K562 (cell line): ENCODE measurements around the gene SYNPO. TPM values are rescaled to one million over a fixed set of nuclear protein-coding genes. Genes with fewer than 3 reads are reported as not detected.

Source experiments
- ATAC-seq: fragments of 200-7000 bp; cut with Tn5 transposase; 3 replicates; pipeline ENCODE4 v1.9.1; 2020; ENCODE audit warnings: moderate library complexity
- BruUV-seq: library from RNA; stranded (reverse); fragments of 400-500 nt; replicated peaks from 2 replicates; lab custom pipeline; 2021; lab: Mats Ljungman, UMichigan
- CTCF ChIA-PET: fragments of 300-600 bp; formaldehyde crosslinking; extraction: SDS; loops from one replicate; lab custom pipeline; 2021; ENCODE audit warnings: low intra/inter-chr PET ratio; lab: Yijun Ruan, JAX
- POLR2A ChIA-PET: fragments of 300-600, 350-650 bp; sonication (Branson Sonifier 250); formaldehyde crosslinking; extraction: SDS; loops from one replicate; lab custom pipeline; 2021; ENCODE audit warnings: antibody characterized with exemption, inconsistent platforms; lab: Yijun Ruan, JAX
- DNase-seq, 4 experiments: peaks; one replicate each; pipeline versions ENCODE4 v3.0.0 to v3.0.0-alpha.2; 2011 to 2018; ENCODE audit warnings: low spot score in 3 of 4, mixed read lengths in 3 of 4; ENCODE audit errors: extremely low read depth in 1 of 4
- FAIRE-seq: peaks from 2 replicates; lab custom pipeline; 2011; peaks lifted over from hg19 to GRCh38; lab: Jason Lieb, UNC
- H2AFZ ChIP-seq: 2 replicates; pipeline ENCODE4 v1.6.0; 2011; ENCODE audit warnings: low read depth, low read length, control low read depth, inconsistent platforms
- H3K27ac ChIP-seq: fragments of 200-600 bp; 3 replicates; pipeline ENCODE4 v1.8.0; 2011; ENCODE audit warnings: low read depth, mild to moderate bottlenecking, control low read depth, inconsistent platforms, low read length, moderate library complexity, mixed read lengths; ENCODE audit errors: extremely low read depth
- H3K27me3 ChIP-seq, 2 experiments: fragments of 300-600 bp in 1 of 2; 2 replicates in 1 of 2; 3 replicates in 1 of 2; pipeline versions ENCODE4 v1.6.0 to v1.8.0; 2011; ENCODE audit warnings: inconsistent platforms in 2 of 2, low read length in 2 of 2, mild to moderate bottlenecking in 1 of 2, mixed read lengths in 1 of 2, moderate library complexity in 1 of 2; ENCODE audit not compliant: control insufficient read depth in 2 of 2, insufficient read depth in 2 of 2
- H3K36me3 ChIP-seq: fragments of 300-600 bp; 3 replicates; pipeline ENCODE4 v1.8.0; 2011; ENCODE audit warnings: mild to moderate bottlenecking, low read length, inconsistent platforms; ENCODE audit not compliant: control insufficient read depth, insufficient read depth
- H3K4me1 ChIP-seq, 2 experiments: fragments of 200-600 bp in 1 of 2; replicated peaks in 1 of 2; 2 replicates in 1 of 2; 3 replicates in 1 of 2; pipeline versions ENCODE4 v1.5.1 to v1.8.0; 2011; ENCODE audit warnings: inconsistent platforms in 2 of 2, low read length in 2 of 2, mild to moderate bottlenecking in 1 of 2, mixed read lengths in 1 of 2, moderate library complexity in 1 of 2; ENCODE audit not compliant: control insufficient read depth in 2 of 2, insufficient read depth in 2 of 2
- H3K4me2 ChIP-seq: 2 replicates; pipeline ENCODE4 v1.6.1; 2011; ENCODE audit warnings: low read length, control low read depth, inconsistent platforms, mixed read lengths; ENCODE audit not compliant: insufficient read depth
- H3K4me3 ChIP-seq: fragments of 200-600 bp; sonication (generic), shearing (Covaris generic); 2 replicates; pipeline ENCODE4 v1.5.1; 2016; ENCODE audit warnings: control low read depth, inconsistent platforms
- H3K79me2 ChIP-seq: fragments of 200-600 bp; 3 replicates; pipeline ENCODE4 v1.8.0; 2011; ENCODE audit warnings: low read length, inconsistent platforms; ENCODE audit not compliant: control insufficient read depth, insufficient read depth
- H3K9ac ChIP-seq, 2 experiments: 2 replicates each; pipeline versions ENCODE4 v1.6.0 to v1.6.1; 2011; ENCODE audit warnings: low read depth in 2 of 2, low read length in 2 of 2, control low read depth in 1 of 2, inconsistent platforms in 1 of 2, mild to moderate bottlenecking in 1 of 2, mixed read lengths in 1 of 2; ENCODE audit not compliant: insufficient read depth in 1 of 2
- H3K9me1 ChIP-seq: one replicate; pipeline ENCODE4 v1.6.0; 2011; ENCODE audit warnings: inconsistent platforms, mild to moderate bottlenecking, low read length, moderate library complexity; ENCODE audit not compliant: control insufficient read depth, insufficient read depth
- H3K9me3 ChIP-seq: replicated peaks from 2 replicates; pipeline ENCODE4 v1.5.1; 2011; ENCODE audit warnings: low read depth, low read length, inconsistent platforms; ENCODE audit not compliant: control insufficient read depth, insufficient read depth
- H4K20me1 ChIP-seq: replicated peaks from 2 replicates; pipeline ENCODE4 v1.6.1; 2011; ENCODE audit warnings: low read length, inconsistent platforms, mixed read lengths; ENCODE audit not compliant: control insufficient read depth, insufficient read depth
- ATF7 ChIP-seq: fragments of 450-650 bp; IDR thresholded peaks from 2 replicates; pipeline ENCODE4 v1.7.1; 2014; ENCODE audit warnings: mild to moderate bottlenecking, moderate library complexity
- CREM ChIP-seq: IDR thresholded peaks from 2 replicates; pipeline ENCODE4 v1.6.1; 2014; ENCODE audit warnings: antibody characterized with exemption, low read depth
- FOXP4 ChIP-seq: sonication (generic); formaldehyde crosslinking; IDR thresholded peaks from 2 replicates; pipeline ENCODE4 v1.8.0; 2022; ENCODE audit warnings: mild to moderate bottlenecking, missing genetic modification reagents, borderline replicate concordance
- GTF2F1 ChIP-seq: IDR thresholded peaks from 2 replicates; pipeline ENCODE4 v1.6.1; 2011; ENCODE audit warnings: low read depth, low read length, improper control_type of control experiment
- ILF3 ChIP-seq: fragments of 450-650 bp; IDR thresholded peaks from 2 replicates; pipeline ENCODE4 v1.6.1; 2018; ENCODE audit warnings: antibody characterized with exemption, mild to moderate bottlenecking, moderate library complexity, borderline replicate concordance
- JUN ChIP-seq, 2 experiments: sonication (generic) in 1 of 2; formaldehyde crosslinking in 1 of 2; IDR thresholded peaks; 2 replicates each; pipeline versions ENCODE4 v1.6.1 to v1.8.0; 2012 to 2022; ENCODE audit warnings: borderline replicate concordance in 2 of 2, mild to moderate bottlenecking in 2 of 2, improper control_type of control experiment in 1 of 2, low read depth in 1 of 2, low read length in 1 of 2, missing genetic modification reagents in 1 of 2
- JUND ChIP-seq, 2 experiments: IDR thresholded peaks; 2 replicates in 1 of 2; 3 replicates in 1 of 2; pipeline ENCODE4 v1.6.1; 2011; ENCODE audit warnings: borderline replicate concordance in 2 of 2, low read depth in 2 of 2, low read length in 2 of 2, improper control_type of control experiment in 1 of 2, missing biosample characterization in 1 of 2, missing genetic modification characterization in 1 of 2, missing genetic modification reagents in 1 of 2
- KLF10 ChIP-seq: fragments of 250-450 bp; sonication (Bioruptor Pico); IDR thresholded peaks from 2 replicates; pipeline ENCODE4 v1.6.1; 2021; ENCODE audit warnings: matching md5 sums
- RCOR1 ChIP-seq, 2 experiments: IDR thresholded peaks; 2 replicates each; pipeline ENCODE4 v1.6.1; 2012; ENCODE audit warnings: low read depth in 2 of 2, low read length in 2 of 2, borderline replicate concordance in 1 of 2, improper control_type of control experiment in 1 of 2
- USF1 ChIP-seq: sonication (generic); formaldehyde crosslinking; IDR thresholded peaks from 2 replicates; pipeline ENCODE4 v1.9.0; 2022; ENCODE audit warnings: mild to moderate bottlenecking, missing genetic modification reagents
- ZBTB1 ChIP-seq: sonication (generic); formaldehyde crosslinking; IDR thresholded peaks from 2 replicates; pipeline ENCODE4 v1.8.1; 2023; ENCODE audit warnings: missing genetic modification reagents, low read depth, mild to moderate bottlenecking, borderline replicate concordance
- ZBTB7A ChIP-seq: IDR thresholded peaks from 2 replicates; pipeline ENCODE4 v1.6.1; 2011; ENCODE audit warnings: low read depth, mild to moderate bottlenecking, low read length, moderate library complexity, borderline replicate concordance; ENCODE audit not compliant: control insufficient read depth
- ZFP36 ChIP-seq: fragments of 150-350 bp; IDR thresholded peaks from 2 replicates; pipeline ENCODE4 v1.6.1; 2018; ENCODE audit warnings: low read length, low read depth; ENCODE audit not compliant: partially characterized antibody
- ZNF224 ChIP-seq: sonication (generic); formaldehyde crosslinking; IDR thresholded peaks from 2 replicates; pipeline ENCODE4 v1.8.0; 2022; ENCODE audit warnings: mild to moderate bottlenecking, missing genetic modification reagents
- WGBS: fragments of 100-300 bp; shearing (Covaris generic); methylation state at CpG from one replicate; pipeline ENCODE4 v1.1.6; 2016; ENCODE audit warnings: low coverage, mixed read lengths; ENCODE audit not compliant: insufficient coverage; ENCODE audit errors: missing lambda C conversion rate; 5-methylcytosine and 5-hydroxymethylcytosine counted together
- in situ Hi-C: fragments of 300-500 bp; cut with MboI; formaldehyde crosslinking; loops from 4 replicates; pipeline ENCODE4 v1.15.0; 2018; ENCODE audit warnings: inconsistent platforms, mixed read lengths
- intact Hi-C: fragments of 100-400 bp; cut with micrococcal nuclease; formaldehyde crosslinking; loops from 2 replicates; pipeline ENCODE4 v1.14.2; 2022
- polyA plus RNA-seq, 8 experiments: library from polyadenylated mRNA; depleted of rRNA in 4 of 8; stranded (reverse) in 5 of 8; unstranded in 3 of 8; fragments of >200 nt; fragmentation: Nextera tagmentation in 2 of 8; fragmentation: Illumina TruSeq in 1 of 8; extraction: Ambion mirVana in 2 of 8; extraction: Trizol in 1 of 8; gene quantifications; 2 replicates each; pipeline versions ENCODE4 v1.2.1 to v1.2.3, GENCODE V29; 2011 to 2014; ENCODE audit warnings: inconsistent platforms in 1 of 8, missing spikeins in 1 of 8
- total RNA-seq, 7 experiments: library from RNA; depleted of rRNA in 6 of 7; stranded (reverse); fragments of >200 nt in 6 of 7; fragmentation: Illumina TruSeq in 2 of 7; extraction: Trizol in 2 of 7; gene quantifications; 2 replicates each; pipeline versions ENCODE4 v1.2.1 to v1.2.3, GENCODE V29; 2011 to 2021; ENCODE audit warnings: low replicate concordance in 1 of 7

The SYNPO gene
- total and polyA plus RNA-seq, 9 of the 15 experiments (the other 6 are each of a cell fraction or from before 2014, with no cell fraction given), result 0.01 to 0.31 (median 0.03) TPM; not detected in 4

- TF ChIP-seq ZFP36 (peak; percentile 66), JUN (IDR thresholded peaks at IDR 0.05; ENCODE audit: borderline replicate concordance, low read depth, low read length) (no peak), JUN (CRISPR knock-in tag; IDR thresholded peaks at IDR 0.05; ENCODE audit: borderline replicate concordance) (no peak), CREM (peak; percentile 54), USF1 (no peak), ATF7 (peak; percentile 50; the same call in 1 of the 2 replicates), JUND (IDR thresholded peaks at IDR 0.05; ENCODE audit: borderline replicate concordance, low read depth, low read length) (0 out of 2 replicates have a peak, but pooled peaks have one; percentile 16), JUND (tag; IDR thresholded peaks at IDR 0.05; ENCODE audit: borderline replicate concordance, low read depth, low read length) (no peak)
- TF ChIP-seq, all 486 proteins: peak for 7
Measured at GRCh38 chr5:150599917-150600511, 40.4 kb upstream of the SYNPO start (continued).

GRCh38 chr5:150600616-150601490 is 39.6 kb upstream of the SYNPO start:
- no peak for FAIRE-seq
- 3% methylated on average over 25 of the region's 25 CpGs for WGBS
- H3K27ac ChIP-seq, result no peak overlapping the region
- H3K79me2 ChIP-seq, result no peaks in the 10 kb centered on the region
- H3K4me2 ChIP-seq, result no peak overlapping the region
- H2AFZ ChIP-seq, result no peak overlapping the region
- H3K4me3 ChIP-seq, result no peak overlapping the region
- peaks cover 4% of the 10 kb centered on the region in 2 experiments; a peak in 3 of 5 replicates for H3K4me1 ChIP-seq
- CTCF ChIA-PET, result no interaction called here
- peaks cover 32 to 73% of the 10 kb centered on the region in 2 experiments for H3K27me3 ChIP-seq
- H3K36me3 ChIP-seq, result no peaks in the 10 kb centered on the region
- no peaks in the 10 kb centered on the region for H3K9me1 ChIP-seq
- in situ Hi-C loops (no loop called here), intact Hi-C loops (no loop called here)
- DNase-seq, result no peak
- POLR2A ChIA-PET, result interaction anchor here (1.4 kb wide), 1 partner anchor 11 kb away, joined by 4 read pairs; no protein-coding TSS in a partner anchor
- H3K9me3 ChIP-seq, result no peaks in the 10 kb centered on the region
- H4K20me1 ChIP-seq, result peaks cover 3% of the 10 kb centered on the region
- peak overlapping the region in 1 of 2 experiments; percentile 5; a peak in 2 of 4 replicates for H3K9ac ChIP-seq
- no TSS peak for BruUV-seq
- no peak for ATAC-seq
- TF ChIP-seq ILF3, result no peak
- TF ChIP-seq KLF10 (CRISPR knock-in tag), result no peak
- no peak for TF ChIP-seq GTF2F1
- TF ChIP-seq RCOR1 (IDR thresholded peaks at IDR 0.05; ENCODE audit: borderline replicate concordance in 1 of 2, low read depth in 2 of 2, low read length in 2 of 2), result no peak
- TF ChIP-seq ZBTB1 (CRISPR knock-in tag), result no peak
- no peak for TF ChIP-seq ZBTB7A
- TF ChIP-seq FOXP4, result no peak
- TF ChIP-seq ZNF224 (CRISPR knock-in tag), result no peak
